ENCODE data around the gene TAC3.
A peak's percentile ranks its signal among the peaks of the same experiment; 100 is the strongest.
"Not testable (repeated sequence)": the region's sequence is repeated elsewhere in the genome, so short reads cannot be mapped to it uniquely, and the experiment has no call there.

Gene TAC3

DNA sequence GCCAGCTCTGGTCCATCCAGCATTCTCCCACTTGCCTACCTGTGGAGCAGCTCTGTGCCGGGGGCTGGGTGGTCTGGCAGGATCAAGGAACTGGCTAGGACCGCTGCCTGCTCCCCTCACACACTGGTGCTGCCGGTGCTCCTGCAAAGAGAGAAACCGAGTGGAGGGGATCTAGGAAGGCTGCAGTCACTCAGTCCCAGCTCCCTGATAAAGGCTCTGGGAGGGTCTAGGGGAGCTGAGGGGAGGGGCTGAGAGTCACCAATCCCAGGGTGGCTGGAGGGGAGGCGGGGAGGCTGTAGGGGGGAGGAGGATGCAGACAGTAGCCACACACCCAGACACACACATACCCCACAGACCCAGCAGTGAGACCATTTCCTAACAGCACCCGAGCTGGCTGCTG lies at the start of gene TAC3:
Gene TAC3, minus strand, starts transcription at position 182 of the 400 bp plus-strand sequence. CDS start 732 bp downstream, outside the sequence.
- no peak for DNase-seq (ENCODE audit: low spot score)

DNA sequence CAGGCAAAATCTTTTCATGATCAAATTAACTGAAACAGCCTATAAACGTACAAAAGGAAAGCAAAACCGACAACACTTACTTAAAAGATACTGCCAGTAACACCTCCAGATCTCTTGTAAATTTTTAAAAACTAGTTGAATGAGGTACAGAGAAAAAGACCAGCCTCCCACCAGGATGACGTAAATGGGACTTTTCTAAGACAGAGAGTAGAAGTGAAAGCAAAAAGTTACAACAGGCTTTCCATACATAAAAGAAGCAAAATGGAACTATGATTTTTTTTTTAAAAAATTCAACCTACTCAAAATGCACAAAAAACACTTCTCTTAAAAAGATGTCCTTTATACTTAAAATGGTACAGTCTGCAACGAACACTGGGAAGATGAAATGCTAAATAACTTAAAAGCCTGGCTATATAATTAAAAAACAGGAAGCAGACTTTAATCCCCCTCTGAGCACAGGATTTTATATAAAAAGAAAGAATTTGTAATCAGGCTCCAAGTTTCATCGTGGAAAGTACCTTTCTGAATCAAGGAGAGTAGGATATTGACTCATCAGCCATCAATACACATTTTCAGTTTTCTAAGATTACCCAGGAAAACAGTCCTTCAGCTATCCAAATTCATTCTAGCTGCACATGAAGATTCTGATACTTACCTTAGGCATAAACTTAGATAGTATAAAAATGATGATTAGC lies 47.8 kb upstream of the TAC3 start:
- DNase-seq (ENCODE audit: low spot score): peak; percentile 50

DNA sequence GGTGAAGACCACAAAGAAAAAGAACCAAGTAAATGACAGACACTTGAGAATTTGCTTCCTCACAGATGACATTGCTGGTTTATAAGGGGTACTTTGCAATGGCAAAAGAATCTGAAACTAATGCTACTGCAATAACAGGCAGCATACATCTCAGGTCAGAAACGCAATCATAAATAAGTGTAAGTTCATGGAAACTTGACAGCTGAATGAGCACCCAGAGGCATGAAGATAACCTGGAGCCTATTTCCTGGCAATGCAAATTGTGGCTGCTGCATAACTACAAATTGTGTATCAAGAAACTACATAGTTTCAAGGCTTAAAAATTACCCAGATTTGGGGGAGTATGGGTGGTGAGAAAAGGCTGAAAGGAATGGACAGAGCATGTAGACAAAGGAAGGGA lies 42.1 kb upstream of the TAC3 start:
- no peak for DNase-seq (ENCODE audit: low spot score)

DNA sequence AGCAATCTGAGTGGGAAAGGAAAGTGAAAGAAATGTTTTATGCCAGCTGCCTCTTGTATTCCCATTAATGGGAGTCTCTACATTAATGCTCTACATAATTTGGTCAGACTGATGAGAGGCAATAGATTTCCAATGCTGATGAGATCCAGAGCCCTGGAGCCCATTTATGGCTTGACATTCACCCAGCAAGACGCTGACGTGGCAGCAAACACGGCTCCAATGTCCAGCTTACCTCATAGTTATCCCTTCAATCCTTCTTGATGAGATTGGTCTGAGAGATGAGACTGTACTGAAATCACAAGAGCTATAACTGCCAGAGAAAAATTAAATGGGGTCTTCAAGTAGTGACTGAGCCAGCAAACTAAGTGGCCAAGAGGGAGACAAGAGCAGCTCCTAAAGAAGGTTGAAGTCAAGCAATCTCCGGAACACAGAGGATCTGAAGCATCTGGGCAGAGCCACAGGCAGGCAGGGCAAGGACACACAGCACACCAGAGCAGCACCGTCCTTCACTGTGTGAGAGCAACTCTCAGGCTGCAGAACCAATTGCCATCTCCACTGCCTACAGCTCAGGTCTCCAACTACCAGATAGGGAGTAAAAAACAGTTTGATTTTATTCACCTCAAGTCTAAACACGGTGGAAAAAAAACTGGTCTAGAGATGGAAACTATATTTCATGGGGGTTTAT lies 40.9 kb upstream of the TAC3 start:
- DNase-seq (ENCODE audit: low spot score): no peak

GRCh38 chr12:57055824-57056223 lies 39.5 kb upstream of the TAC3 start:
- DNase-seq (ENCODE audit: low spot score): no peak

GRCh38 chr12:57053901-57054300 lies 37.6 kb upstream of the TAC3 start:
- not testable (repeated sequence) for DNase-seq (ENCODE audit: low spot score)

DNA sequence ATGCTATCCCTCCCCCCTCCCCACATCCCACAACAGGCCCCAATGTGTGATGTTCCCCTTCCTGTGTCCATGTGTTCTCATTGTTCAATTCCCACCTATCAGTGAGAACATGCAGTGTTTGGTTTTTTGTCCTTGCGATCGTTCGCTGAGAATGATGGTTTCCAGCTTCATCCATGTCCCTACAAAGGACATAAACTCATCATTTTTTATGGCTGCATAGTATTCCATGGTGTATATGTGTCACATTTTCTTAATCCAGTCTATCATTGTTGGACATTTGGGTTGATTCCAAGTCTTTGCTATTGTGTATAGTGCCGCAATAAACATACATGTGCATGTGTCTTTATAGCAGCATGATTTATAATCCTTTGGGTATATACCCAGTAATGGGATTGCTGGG lies 36.8 kb upstream of the TAC3 start:
- DNase-seq (ENCODE audit: low spot score): not testable (repeated sequence)

DNA sequence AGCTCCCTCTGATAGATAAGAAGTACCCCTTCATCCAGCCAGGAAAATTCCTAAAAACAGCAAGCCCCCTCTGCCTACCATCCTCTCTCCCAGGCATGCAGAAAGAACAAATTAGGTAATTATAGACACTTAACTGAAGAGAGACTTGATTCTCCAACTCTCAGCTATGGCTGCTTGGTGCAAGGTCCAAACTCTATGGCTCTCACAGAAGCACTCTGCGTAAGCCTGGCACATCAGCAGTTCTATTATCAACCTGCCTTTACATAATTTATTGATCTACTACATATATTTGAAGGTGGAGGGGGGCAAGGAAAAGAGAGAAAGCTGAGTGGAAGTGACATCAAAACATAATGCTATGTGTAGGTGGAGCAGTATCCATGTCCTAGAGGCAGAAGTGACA lies 34.7 kb upstream of the TAC3 start:
- DNase-seq (ENCODE audit: low spot score): no peak

- no peak for DNase-seq (ENCODE audit: low spot score)
Measured at GRCh38 chr12:57049890-57050289, 33.6 kb upstream of the TAC3 start, which contains the start of gene MYO1A. Gene MYO1A (minus strand): TSS chr12:57050129. CDS start chr12:57048323, 1,806 bp downstream.

GRCh38 chr12:57049119-57049446 lies 32.8 kb upstream of the TAC3 start:
- DNase-seq (ENCODE audit: low spot score): no peak

- no peak for DNase-seq (ENCODE audit: low spot score)
Measured at GRCh38 chr12:57048423-57049118, 32.2 kb upstream of the TAC3 start.

GRCh38 chr12:57047981-57048380 lies 31.7 kb upstream of the TAC3 start:
- no peak for DNase-seq (ENCODE audit: low spot score)

DNA sequence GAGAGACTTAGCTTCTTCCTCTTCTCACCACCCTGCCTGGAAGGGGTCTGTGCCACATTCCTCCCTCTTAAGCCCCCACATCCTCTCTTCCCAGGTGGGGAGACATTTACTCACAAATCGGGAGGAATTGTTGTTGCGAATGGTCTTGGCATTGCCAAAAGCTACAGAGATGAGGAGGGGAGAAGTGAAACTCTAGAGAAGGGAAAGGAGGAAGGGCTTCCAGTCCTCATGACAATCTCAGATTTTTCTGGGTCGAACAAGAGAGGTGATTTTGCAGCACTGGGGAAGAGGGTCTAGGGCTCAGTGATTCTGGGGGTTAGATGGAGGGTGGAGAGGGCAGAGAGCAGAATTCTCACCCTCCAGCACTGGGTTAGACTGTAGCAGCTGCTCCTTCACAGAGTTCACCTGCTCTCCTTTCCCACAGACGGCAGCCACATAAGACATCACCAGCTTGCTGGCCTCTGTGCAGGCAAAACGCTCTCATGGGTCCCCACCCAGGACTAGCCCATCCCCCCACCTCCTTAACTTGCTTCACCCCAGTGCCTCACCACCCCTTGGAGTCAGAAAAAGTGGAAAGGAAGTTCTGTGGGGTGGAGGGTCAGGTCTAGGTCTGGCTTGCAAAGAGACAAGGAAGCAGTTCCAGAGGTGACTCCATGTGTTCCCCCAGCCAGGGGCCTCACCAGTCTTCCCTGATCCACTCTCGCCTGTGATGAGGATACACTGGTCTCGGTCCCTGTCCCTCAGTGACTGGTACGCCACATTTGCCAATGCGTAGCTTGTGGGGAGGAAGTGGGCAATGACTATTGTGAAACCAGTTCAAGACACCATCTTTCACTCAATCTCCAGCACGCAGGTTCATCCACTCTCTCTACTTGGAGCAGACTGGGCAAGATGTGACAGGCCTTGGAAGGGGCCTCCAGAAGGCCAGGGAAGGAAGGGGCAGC lies 30.9 kb upstream of the TAC3 start:
- DNase-seq (ENCODE audit: low spot score): no peak

GRCh38 chr12:57046086-57046791 lies 29.9 kb upstream of the TAC3 start:
- no peak for DNase-seq (ENCODE audit: low spot score)

DNA sequence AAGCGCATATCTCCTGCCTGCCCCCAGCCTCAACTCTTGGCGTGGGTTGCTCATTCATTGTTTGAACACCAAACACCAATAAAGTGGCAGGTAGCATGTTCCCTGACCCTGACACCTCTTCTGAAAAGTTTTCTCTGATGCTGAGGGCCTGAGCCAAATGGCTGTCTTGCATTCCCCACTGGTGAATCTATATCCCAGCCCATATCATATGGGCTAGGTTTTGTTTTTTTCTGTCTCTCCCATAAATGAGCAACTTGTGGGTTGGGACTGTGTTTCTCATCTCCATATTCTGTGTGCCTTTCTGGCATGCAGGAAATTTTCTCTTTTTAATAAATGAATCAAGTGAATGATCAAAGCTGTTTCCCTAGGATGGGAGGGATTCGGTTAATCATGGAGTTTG lies 28.6 kb upstream of the TAC3 start:
- no peak for DNase-seq (ENCODE audit: low spot score)

- DNase-seq (ENCODE audit: low spot score): no peak
Measured at GRCh38 chr12:57044468-57044867, 28.1 kb upstream of the TAC3 start.

GRCh38 chr12:57042695-57043094 lies 26.4 kb upstream of the TAC3 start:
- no peak for DNase-seq (ENCODE audit: low spot score)

DNA sequence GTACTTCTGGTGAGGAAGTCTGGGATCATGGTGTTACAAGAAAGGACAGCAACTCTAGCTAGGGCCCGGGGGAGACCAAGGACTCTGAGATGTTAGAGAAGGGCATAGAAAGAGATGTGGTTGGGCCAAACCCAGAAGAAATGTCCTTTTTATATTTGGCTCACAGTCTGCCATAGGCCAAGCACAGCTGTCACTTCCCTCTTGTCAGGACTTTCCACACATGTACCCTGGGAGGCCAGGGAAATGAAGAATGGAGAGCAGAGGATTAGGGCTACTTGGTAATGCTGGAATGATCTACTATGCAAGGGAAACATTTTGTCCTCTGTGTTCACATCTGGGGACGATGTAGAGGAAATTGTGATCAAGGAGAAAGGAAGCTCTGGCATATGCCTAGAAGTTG lies 24.4 kb upstream of the TAC3 start:
- no peak for DNase-seq (ENCODE audit: low spot score)

- DNase-seq (ENCODE audit: low spot score): no peak
Measured at GRCh38 chr12:57040211-57040610, 23.9 kb upstream of the TAC3 start.

GRCh38 chr12:57039016-57039798 lies 22.9 kb upstream of the TAC3 start:
- DNase-seq (ENCODE audit: low spot score): no peak

- DNase-seq (ENCODE audit: low spot score): no peak
Measured at GRCh38 chr12:57037264-57037663, 20.9 kb upstream of the TAC3 start.
